Keratinocyte (primary cell): ENCODE data around the gene INAVA. TPM values are rescaled to one million over a fixed set of nuclear protein-coding genes. Genes with fewer than 3 reads are reported as not detected.

Source experiments
- DNase-seq: peaks from one replicate; pipeline ENCODE4 v3.0.0-alpha.2; 2011; ENCODE audit warnings: low read depth, missing footprints, low spot score
- FAIRE-seq: peaks from 2 replicates; lab custom pipeline; 2011; peaks lifted over from hg19 to GRCh38; lab: Jason Lieb, UNC
- H2AFZ ChIP-seq: 2 replicates; pipeline ENCODE4 v1.6.0; 2012; ENCODE audit warnings: low read length, control low read depth, inconsistent platforms; ENCODE audit not compliant: control insufficient read depth
- H3K27ac ChIP-seq: 2 replicates; pipeline ENCODE4 v1.5.1; 2011; ENCODE audit warnings: low read length; ENCODE audit not compliant: control insufficient read depth, insufficient read depth
- H3K27me3 ChIP-seq: 3 replicates; pipeline ENCODE4 v1.6.0; 2011; ENCODE audit warnings: low read length; ENCODE audit not compliant: control insufficient read depth, insufficient read depth; ENCODE audit errors: extremely low read depth
- H3K36me3 ChIP-seq, 2 experiments: 2 replicates in 1 of 2; 3 replicates in 1 of 2; pipeline ENCODE4 v1.5.1; 2011; ENCODE audit warnings: low read length in 2 of 2, mild to moderate bottlenecking in 1 of 2; ENCODE audit not compliant: control insufficient read depth in 2 of 2, insufficient read depth in 2 of 2; ENCODE audit errors: extremely low read depth in 1 of 2
- H3K4me1 ChIP-seq: 3 replicates; pipeline ENCODE4 v1.5.1; 2011; ENCODE audit warnings: low read length; ENCODE audit not compliant: control insufficient read depth, insufficient read depth; ENCODE audit errors: extremely low read depth
- H3K4me2 ChIP-seq: 3 replicates; pipeline ENCODE4 v1.6.0; 2011; ENCODE audit warnings: low read depth, low read length; ENCODE audit not compliant: control insufficient read depth, insufficient read depth; ENCODE audit errors: extremely low read depth
- H3K4me3 ChIP-seq, 3 experiments: fragments of 200-600 bp in 1 of 3; sonication (generic) in 1 of 3; 2 replicates in 2 of 3; 3 replicates in 1 of 3; pipeline ENCODE4 v1.5.1; 2011 to 2016; ENCODE audit warnings: low read length in 3 of 3, mild to moderate bottlenecking in 3 of 3, control low read depth in 2 of 3, inconsistent platforms in 1 of 3, low read depth in 1 of 3, mixed read lengths in 1 of 3, mixed run types in 1 of 3, moderate library complexity in 1 of 3; ENCODE audit not compliant: control insufficient read depth in 2 of 3, insufficient read depth in 2 of 3; ENCODE audit errors: extremely low read depth in 1 of 3
- H3K79me2 ChIP-seq: 2 replicates; pipeline ENCODE4 v1.6.0; 2012; ENCODE audit warnings: low read length; ENCODE audit not compliant: control insufficient read depth, insufficient read depth
- H3K9ac ChIP-seq: 3 replicates; pipeline ENCODE4 v1.6.0; 2011; ENCODE audit warnings: low read length; ENCODE audit not compliant: control insufficient read depth, insufficient read depth; ENCODE audit errors: extremely low read depth
- H3K9me1 ChIP-seq: 3 replicates; pipeline ENCODE4 v1.6.0; 2011; ENCODE audit warnings: low read length; ENCODE audit not compliant: control insufficient read depth, insufficient read depth; ENCODE audit errors: extremely low read depth
- H3K9me3 ChIP-seq: 2 replicates; pipeline ENCODE4 v1.5.1; 2012; ENCODE audit warnings: low read depth, low read length; ENCODE audit not compliant: control insufficient read depth
- H4K20me1 ChIP-seq: 3 replicates; pipeline ENCODE4 v1.6.0; 2011; ENCODE audit warnings: low read length; ENCODE audit not compliant: control insufficient read depth, insufficient read depth; ENCODE audit errors: extremely low read depth
- EZH2 ChIP-seq: IDR thresholded peaks from one replicate; pipeline ENCODE4 v1.6.1; 2012; ENCODE audit warnings: inconsistent platforms, mild to moderate bottlenecking, low read length, moderate library complexity
- dilution Hi-C: fragments of 300-500 bp; cut with MboI; formaldehyde crosslinking; loops from one replicate; pipeline ENCODE4 v1.7.0; 2020; ENCODE audit warnings: low sequenced_read_pairs; ENCODE audit not compliant: extremely low pct_ligation_motif_present
- polyA minus RNA-seq, 3 experiments: library from RNA; depleted of rRNA, polyadenylated mRNA; stranded (reverse); fragments of >200 nt; gene quantifications; 1 replicate in 1 of 3; 2 replicates in 1 of 3; 3 replicates in 1 of 3; pipeline ENCODE4 v1.2.3, GENCODE V29; 2011
- polyA plus RNA-seq, 5 experiments: library from polyadenylated mRNA; depleted of rRNA in 3 of 5; stranded (reverse) in 3 of 5; stranded (forward) in 1 of 5; unstranded in 1 of 5; fragments of >200 nt; gene quantifications; 1 replicate in 1 of 5; 2 replicates in 3 of 5; 3 replicates in 1 of 5; pipeline versions ENCODE4 v1.2.1 to v1.2.3, GENCODE V29; 2011 to 2012; ENCODE audit warnings: missing spikeins in 2 of 5, low read depth in 1 of 5, low replicate concordance in 1 of 5
- TF ChIP-seq, protein P1 (sequence below), 3 experiments: IDR thresholded peaks in 1 of 3; conservative IDR thresholded peaks in 1 of 3; optimal IDR thresholded peaks in 1 of 3; 2 replicates in 2 of 3; 3 replicates in 1 of 3; pipeline versions ENCODE3 to v1.5.1; 2011; ENCODE audit warnings: low read length in 3 of 3, mild to moderate bottlenecking in 3 of 3, moderate library complexity in 2 of 3, control low read depth in 1 of 3, inconsistent platforms in 1 of 3; ENCODE audit not compliant: insufficient read depth in 2 of 3; ENCODE audit errors: extremely low read depth in 1 of 3

INAVA gene, protein sequence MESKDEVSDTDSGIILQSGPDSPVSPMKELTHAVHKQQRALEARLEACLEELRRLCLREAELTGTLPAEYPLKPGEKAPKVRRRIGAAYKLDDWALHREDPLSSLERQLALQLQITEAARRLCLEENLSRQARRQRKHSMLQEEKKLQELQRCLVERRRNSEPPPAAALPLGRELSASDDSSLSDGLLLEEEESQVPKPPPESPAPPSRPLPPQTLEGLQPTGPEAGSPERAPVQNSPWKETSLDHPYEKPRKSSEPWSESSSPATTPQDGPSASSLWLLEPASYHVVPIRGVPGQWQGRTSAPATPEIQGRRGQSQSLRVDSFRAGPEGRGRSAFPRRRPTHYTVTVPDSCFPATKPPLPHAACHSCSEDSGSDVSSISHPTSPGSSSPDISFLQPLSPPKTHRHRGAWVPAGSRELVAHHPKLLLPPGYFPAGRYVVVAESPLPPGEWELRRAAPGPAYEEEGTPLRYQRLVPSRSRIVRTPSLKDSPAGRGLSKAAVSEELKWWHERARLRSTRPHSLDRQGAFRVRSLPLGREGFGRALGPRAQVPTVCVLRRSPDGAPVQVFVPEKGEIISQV
- polyA plus RNA-seq = 12.5 to 18.7 TPM (median 14.9 TPM) in 3 replicates
- 31.4 TPM for polyA plus RNA-seq (2011; ENCODE audit: low read depth)
- 18.2 and 20.1 TPM in 2 replicates for polyA plus RNA-seq (2011; cell fraction: cytosol; rRNA removed)
- polyA plus RNA-seq (2011; cell fraction: nucleus; rRNA removed) = 41.0 and 44.1 TPM in 2 replicates
- polyA plus RNA-seq (2012; ENCODE audit: low replicate concordance) = 14.6 and 39.3 TPM in 2 replicates
- polyA minus RNA-seq = 17.7 to 35.2 TPM (median 20.2 TPM) in 3 replicates
- polyA minus RNA-seq (2011; cell fraction: cytosol; rRNA and poly(A)+ RNA removed) = 29.5 TPM
- polyA minus RNA-seq (2011; cell fraction: nucleus; rRNA and poly(A)+ RNA removed) = 21.4 and 25.7 TPM in 2 replicates

DNA sequence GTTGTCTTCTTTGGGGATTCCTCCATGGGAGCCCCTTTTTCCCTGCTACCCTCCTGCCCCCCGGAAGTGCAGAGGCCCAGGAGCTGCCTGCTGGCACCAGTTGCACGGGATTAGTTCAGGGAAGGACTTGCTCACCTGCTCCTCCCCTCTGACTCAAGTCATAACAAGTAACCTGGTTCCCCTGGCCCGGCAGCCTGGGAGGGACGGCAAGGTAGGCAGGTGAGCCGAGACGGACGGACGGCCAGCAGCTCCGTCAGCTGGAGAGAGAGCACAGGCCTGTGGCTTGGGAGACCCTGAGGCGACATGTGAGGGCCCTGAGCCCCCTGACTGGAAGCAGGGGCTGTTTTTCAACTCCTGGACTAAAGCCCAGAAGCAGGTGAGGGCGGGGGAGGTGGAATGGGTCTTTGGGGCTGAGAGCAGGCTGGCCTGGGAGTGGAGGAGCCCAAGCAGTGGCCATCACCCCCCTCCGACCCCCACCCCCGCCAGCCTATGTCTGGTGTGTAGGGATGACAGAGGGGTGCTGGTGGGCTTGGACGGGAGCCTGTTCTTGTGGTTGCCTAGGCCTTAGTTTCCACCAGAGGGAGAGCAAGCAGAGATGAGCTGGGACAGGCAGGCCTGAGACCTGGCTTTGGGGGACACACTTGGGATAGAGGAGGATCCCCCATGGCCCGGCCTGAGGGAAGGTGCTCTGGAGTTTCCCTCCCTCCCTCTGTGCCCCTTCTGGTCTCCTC lies at the start of gene INAVA:
TSS of gene INAVA (plus strand) at position 189 of the 731 bp plus-strand sequence. CDS start 3,501 bp downstream, outside the sequence.
- peak; percentile 86 for FAIRE-seq
- peaks cover 13 to 22% of the 10 kb centered on the region in 2 experiments for H3K36me3 ChIP-seq
- H4K20me1 ChIP-seq = peaks cover 11% of the 10 kb centered on the region
- H3K9ac ChIP-seq = peak within 1 kb of the TSS; percentile 69
- H3K79me2 ChIP-seq = peaks cover 22% of the 10 kb centered on the region
- no peak for TF ChIP-seq EZH2
- TF ChIP-seq, protein P1, sequence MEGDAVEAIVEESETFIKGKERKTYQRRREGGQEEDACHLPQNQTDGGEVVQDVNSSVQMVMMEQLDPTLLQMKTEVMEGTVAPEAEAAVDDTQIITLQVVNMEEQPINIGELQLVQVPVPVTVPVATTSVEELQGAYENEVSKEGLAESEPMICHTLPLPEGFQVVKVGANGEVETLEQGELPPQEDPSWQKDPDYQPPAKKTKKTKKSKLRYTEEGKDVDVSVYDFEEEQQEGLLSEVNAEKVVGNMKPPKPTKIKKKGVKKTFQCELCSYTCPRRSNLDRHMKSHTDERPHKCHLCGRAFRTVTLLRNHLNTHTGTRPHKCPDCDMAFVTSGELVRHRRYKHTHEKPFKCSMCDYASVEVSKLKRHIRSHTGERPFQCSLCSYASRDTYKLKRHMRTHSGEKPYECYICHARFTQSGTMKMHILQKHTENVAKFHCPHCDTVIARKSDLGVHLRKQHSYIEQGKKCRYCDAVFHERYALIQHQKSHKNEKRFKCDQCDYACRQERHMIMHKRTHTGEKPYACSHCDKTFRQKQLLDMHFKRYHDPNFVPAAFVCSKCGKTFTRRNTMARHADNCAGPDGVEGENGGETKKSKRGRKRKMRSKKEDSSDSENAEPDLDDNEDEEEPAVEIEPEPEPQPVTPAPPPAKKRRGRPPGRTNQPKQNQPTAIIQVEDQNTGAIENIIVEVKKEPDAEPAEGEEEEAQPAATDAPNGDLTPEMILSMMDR (optimal IDR thresholded peaks at IDR 0.05 in 1 of 3, IDR thresholded peaks at IDR 0.05 in 1 of 3, conservative IDR thresholded peaks at IDR 0.05 in 1 of 3; ENCODE audit: extremely low read depth in 1 of 3, insufficient read depth in 2 of 3, low read length in 3 of 3) = peak in 2 of 3 experiments; percentile 29 to 52
- peaks cover 42% of the 10 kb centered on the region for H3K4me1 ChIP-seq
- no peaks in the 10 kb centered on the region for H3K9me1 ChIP-seq
- peak within 1 kb of the TSS; percentile 95 for H2AFZ ChIP-seq
- peak; percentile 69 for DNase-seq
- H3K9me3 ChIP-seq = no peaks in the 10 kb centered on the region
- peak within 1 kb of the TSS; percentile 95 for H3K4me2 ChIP-seq
- no peaks in the 10 kb centered on the region for H3K27me3 ChIP-seq
- peak within 1 kb of the TSS; percentile 72 to 84 (median 81) for H3K4me3 ChIP-seq
- peak within 1 kb of the TSS; percentile 92 for H3K27ac ChIP-seq
- dilution Hi-C loops = no loop called here

DNA sequence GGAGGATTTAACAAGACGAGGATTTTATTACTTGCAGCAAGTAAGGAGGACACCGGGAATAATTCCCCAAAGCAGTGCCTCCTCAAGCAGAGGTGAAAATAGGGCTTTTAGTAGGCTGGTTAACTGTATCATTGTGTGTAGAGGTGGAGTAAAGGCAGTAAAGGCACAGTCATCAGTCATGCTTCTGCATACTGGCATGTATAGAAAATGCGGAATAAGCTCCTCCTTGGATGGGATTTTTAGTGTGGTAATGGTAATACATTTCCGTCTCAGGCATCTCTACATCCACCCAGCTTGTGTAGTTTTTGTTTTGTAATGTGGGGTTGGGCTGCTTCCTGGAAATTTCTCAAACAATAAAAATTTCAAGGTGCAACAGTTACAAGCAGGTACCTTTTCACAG lies 49.3 kb upstream of the INAVA start:
- H3K27ac ChIP-seq = no peak overlapping the region
- H4K20me1 ChIP-seq = no peaks in the 10 kb centered on the region
- no peaks in the 10 kb centered on the region for H3K9me3 ChIP-seq
- no peaks in the 10 kb centered on the region for H3K9me1 ChIP-seq
- no peaks in the 10 kb centered on the region for H3K4me1 ChIP-seq
- H3K36me3 ChIP-seq = peaks cover 30 to 32% of the 10 kb centered on the region in 2 experiments
- DNase-seq (no peak), FAIRE-seq (no peak)
- no peak overlapping the region for H2AFZ ChIP-seq
- H3K4me3 ChIP-seq = no peak overlapping the region
- dilution Hi-C loops = no loop called here
- H3K27me3 ChIP-seq = no peaks in the 10 kb centered on the region
- peaks cover 3% of the 10 kb centered on the region for H3K79me2 ChIP-seq
- TF ChIP-seq EZH2 = no peak
- TF ChIP-seq, protein P1 (optimal IDR thresholded peaks at IDR 0.05 in 1 of 3, IDR thresholded peaks at IDR 0.05 in 1 of 3, conservative IDR thresholded peaks at IDR 0.05 in 1 of 3; ENCODE audit: extremely low read depth in 1 of 3, insufficient read depth in 2 of 3, low read length in 3 of 3) = no peak
- no peak overlapping the region for H3K4me2 ChIP-seq
- H3K9ac ChIP-seq = no peak overlapping the region
